ENCODE data around the gene GRHPR.

DNA sequence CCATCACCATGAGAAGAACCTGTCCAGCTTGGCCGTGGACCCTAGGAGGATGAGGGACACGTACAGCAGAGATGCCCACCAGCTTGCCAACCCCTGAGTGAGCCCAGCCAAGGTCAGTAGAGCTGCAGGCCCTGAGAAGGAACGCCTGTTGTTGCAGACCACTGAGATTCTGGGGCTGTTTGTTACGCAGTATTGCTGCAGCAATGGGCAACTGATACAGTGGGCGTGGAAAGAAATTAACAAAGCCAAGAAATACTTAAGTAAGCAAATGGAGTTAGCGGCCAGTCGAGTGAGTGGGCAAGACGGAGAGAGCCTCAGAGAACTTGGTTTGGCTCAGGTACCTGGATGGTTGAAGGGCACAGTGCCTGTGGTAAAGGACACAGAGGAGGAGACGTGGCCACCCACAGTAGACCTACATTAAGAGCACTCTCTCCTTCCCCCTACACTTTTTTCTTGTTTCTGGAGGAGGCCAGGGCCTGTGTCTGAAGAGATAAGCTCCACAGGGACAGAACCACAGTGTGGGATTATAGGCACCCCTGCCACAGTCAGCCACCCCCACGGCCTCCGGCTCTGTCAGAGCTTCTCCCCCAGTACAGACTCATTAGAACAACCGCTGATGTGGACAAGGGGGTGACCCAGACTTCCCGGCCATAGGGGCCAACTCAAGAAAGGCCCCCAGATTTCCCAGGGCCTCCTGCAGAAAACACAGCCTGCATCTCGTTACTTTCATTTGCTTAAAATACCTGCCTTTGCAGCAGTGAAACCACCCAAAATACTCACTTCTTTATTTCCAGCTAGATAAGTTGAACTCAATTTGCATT is 40.1 kb upstream of the GRHPR start:
- TF ChIP-seq NFYB (CRISPR knock-in tag; conservative IDR thresholded peaks at IDR 0.05; ENCODE audit: low read depth) (no peak), ATF3 (CRISPR knock-in tag; conservative IDR thresholded peaks at IDR 0.05) (no peak), CTCF (IDR thresholded peaks at IDR 0.05) (no peak), USF2 (CRISPR knock-in tag; IDR thresholded peaks at IDR 0.05) (no peak), ZBTB21 (CRISPR knock-in tag; IDR thresholded peaks at IDR 0.05; ENCODE audit: borderline replicate concordance) (no peak), FOXK1 (CRISPR knock-in tag; IDR thresholded peaks at IDR 0.05) (no peak)
- TF ChIP-seq, protein P1, sequence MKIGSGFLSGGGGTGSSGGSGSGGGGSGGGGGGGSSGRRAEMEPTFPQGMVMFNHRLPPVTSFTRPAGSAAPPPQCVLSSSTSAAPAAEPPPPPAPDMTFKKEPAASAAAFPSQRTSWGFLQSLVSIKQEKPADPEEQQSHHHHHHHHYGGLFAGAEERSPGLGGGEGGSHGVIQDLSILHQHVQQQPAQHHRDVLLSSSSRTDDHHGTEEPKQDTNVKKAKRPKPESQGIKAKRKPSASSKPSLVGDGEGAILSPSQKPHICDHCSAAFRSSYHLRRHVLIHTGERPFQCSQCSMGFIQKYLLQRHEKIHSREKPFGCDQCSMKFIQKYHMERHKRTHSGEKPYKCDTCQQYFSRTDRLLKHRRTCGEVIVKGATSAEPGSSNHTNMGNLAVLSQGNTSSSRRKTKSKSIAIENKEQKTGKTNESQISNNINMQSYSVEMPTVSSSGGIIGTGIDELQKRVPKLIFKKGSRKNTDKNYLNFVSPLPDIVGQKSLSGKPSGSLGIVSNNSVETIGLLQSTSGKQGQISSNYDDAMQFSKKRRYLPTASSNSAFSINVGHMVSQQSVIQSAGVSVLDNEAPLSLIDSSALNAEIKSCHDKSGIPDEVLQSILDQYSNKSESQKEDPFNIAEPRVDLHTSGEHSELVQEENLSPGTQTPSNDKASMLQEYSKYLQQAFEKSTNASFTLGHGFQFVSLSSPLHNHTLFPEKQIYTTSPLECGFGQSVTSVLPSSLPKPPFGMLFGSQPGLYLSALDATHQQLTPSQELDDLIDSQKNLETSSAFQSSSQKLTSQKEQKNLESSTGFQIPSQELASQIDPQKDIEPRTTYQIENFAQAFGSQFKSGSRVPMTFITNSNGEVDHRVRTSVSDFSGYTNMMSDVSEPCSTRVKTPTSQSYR (CRISPR knock-in tag; IDR thresholded peaks at IDR 0.05) = no peak
- TF ChIP-seq, protein P2, sequence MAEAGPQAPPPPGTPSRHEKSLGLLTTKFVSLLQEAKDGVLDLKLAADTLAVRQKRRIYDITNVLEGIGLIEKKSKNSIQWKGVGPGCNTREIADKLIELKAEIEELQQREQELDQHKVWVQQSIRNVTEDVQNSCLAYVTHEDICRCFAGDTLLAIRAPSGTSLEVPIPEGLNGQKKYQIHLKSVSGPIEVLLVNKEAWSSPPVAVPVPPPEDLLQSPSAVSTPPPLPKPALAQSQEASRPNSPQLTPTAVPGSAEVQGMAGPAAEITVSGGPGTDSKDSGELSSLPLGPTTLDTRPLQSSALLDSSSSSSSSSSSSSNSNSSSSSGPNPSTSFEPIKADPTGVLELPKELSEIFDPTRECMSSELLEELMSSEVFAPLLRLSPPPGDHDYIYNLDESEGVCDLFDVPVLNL (CRISPR knock-in tag; IDR thresholded peaks at IDR 0.05; ENCODE audit: borderline replicate concordance, low read depth) = no peak

Data from WTC11 (cell line).